Islet of Langerhans (tissue), 1 donor: Measurements from ENCODE around the gene WDR7.

Experiments
- FAIRE-seq: peaks from one replicate; lab custom pipeline; 2011; peaks lifted over from hg19 to GRCh38; lab: Jason Lieb, UNC

WDR7 gene

DNA sequence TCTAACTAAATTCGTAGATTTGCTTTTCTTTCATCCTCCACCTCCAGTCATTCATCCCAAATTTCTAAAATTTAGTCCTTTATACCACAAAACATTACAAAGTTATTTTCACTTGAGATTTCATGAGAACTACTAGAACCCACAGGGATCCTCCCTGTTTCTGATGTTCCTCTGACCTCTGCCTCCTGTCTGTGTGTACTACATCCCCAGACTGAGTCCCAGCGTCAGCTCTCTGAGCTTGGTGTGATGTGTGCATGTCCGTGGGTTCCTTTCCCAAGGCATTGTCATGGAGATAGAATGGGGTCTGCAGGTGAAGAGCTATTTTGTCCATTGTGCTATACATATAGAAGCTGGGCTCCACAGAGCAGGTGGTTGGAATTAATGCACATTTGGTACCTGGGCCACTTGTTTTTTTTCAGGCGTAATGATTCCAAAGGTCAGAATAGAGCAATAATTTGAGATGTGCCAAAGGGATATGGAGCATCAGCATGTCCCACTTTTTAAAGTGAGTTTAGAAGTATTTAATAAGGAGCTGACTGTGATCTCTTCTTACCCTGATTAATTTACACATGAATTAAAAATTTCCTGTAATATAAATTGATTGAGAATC lies 344.5 kb downstream of the WDR7 start:
- FAIRE-seq: peak; percentile 75

DNA sequence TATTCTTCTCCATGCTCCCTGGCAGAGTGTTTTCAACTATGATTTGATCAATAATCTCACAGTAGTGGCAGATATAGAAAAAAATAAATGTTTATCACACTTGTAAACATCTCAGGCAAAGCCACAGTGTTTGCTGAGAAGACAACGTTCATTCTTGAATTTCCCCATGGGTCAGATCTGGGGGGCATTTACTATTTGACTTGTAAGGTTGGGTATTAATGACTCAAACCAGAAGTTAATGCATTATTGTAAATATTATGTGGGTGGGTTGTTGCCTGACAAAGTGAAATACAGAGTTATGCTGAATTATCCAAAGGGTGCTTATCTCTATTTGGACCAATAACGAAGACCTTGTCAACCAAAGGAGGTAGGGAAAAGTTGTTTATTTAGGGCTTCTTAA lies 346.0 kb downstream of the WDR7 start:
- no peak for FAIRE-seq

DNA sequence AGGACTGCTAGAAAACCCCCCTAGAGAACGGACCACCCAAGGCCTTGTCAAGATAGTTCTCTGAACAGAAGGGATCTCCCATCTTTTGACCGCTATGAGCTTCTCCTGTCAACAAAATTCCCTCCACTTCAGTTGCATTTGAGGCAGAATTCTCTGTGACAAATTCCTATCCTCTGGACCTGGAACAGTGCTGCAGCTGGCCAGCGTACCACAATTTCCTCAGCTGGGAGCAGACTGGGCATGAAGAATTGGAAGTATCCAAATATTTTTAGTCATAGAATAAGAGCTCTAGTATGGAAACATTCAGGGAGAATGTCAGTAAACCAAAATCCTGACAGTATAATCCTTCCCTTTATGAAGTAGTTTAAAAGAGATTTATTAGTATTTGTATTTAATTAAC lies 348.7 kb downstream of the WDR7 start:
- no peak for FAIRE-seq

DNA sequence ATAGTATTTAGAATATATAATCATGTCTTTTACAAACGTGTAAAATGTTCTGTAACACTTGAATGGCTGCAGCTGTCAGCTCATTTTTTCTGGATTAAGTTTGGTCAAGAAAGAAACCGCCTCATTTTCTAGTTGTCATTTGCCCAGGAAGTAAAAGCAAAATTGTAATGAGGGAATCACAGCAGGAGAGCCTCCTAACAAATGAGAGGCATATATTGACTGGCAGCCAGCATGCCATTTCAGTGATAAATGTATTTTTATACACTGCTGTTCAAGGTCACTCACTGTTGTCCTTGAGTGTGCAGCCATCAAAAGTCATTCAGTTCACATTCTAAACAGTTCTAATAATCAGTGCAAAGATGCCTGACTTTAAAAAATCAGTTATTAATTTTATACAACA lies 351.5 kb downstream of the WDR7 start:
- FAIRE-seq: peak; percentile 41

DNA sequence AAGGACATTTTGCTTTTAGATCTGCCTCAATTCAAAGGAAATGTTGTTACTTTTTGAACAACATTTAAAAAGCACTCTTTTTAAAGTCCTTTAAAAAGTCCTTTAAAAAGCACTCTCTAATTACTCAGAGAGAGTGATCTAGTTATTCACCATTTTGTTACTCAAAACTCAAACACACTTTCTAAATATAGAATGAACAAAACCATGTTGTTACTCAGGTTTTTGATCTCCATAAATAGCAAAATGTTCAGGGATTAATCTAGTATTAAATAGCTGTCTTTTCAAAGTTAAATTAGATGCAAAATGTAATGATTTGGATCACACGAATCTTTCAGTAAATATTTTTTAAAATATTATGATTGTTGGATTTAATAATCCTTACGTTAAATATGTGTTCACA lies 352.2 kb downstream of the WDR7 start:
- FAIRE-seq: peak; percentile 71

DNA sequence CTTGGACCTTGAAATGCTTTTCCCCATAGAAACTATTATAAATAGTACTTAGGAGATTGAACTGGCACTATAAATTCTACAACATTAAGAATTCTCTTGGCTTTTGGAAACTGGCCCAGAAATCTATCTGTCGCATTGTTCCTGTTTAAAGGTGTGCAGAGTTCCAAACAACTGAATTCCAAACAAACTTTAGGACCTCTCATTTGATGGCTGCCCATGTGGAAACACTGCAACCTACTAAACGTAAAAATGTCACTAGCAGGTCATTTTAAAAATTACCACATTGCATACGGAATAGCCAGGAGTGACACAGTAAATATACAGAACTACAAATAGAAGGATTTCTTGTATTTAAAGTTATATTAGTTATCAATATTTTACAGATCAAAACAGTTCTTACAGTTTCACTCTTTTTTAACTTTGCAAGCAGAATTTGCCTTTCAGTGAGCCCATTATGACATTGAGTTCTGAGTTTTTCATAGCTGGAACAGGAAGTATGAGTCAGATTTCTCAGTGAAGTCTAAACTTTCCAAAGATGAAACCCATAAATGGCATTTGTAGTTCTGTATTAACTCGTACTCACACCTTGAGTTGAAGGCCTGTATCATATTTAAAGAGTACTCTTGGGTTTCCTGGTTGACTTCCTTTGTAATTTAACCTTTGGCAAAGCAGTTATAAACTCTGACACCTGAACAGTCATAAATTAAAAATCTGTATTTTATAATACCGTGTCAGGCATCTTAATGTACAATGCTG lies 353.4 kb downstream of the WDR7 start:
- FAIRE-seq: peak; percentile 95

DNA sequence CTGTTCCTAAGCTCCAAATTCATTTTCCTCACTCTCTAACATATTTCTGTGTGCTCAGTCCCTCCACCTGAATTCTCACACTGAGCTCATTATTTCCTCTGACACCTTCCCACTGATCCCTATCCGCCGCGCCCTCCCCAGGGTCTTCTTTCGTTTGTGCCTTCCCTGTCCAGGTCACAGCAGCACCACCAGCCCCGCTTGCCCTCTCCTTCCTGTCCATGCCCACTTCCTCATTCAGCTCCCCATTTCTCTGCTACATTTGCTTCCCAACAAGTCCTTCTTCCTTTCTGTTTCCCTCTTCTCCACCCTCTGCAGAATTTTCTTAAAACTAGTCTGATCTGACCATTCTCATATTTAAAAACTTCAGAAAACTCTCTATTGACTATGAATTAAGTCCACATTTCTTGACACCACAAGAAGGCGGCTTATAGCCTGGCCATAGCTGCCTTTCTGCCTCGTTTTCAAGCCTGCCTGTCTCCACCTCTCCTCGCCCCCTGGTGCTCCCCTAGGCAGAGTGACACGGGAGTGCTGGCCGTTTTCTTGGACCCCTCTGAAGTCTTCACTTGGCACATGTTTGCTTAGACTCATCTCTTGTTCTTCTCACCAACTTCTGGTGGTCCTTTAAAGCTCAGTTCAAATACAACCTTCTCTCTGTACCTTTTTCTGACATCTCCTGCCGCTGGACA lies 357.0 kb downstream of the WDR7 start:
- FAIRE-seq: no peak

DNA sequence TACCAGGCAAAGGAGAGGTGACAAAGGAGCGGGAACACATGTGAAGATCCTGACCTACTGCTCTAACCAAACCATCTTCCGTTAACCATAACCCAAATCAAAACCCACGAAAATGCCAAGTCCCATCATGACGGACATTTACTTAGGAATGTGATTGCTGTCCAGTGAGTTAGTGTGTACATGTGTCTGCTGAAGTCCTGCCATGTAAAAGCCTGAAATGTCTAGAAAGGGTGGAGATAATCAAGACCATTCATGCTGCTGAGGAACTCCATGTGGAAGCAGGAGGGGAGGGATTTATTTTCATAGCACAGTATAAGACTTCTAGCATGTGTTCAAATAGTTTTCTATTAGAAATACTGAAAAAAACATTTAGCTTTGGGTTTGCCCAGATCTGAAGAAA lies 358.7 kb downstream of the WDR7 start:
- FAIRE-seq: no peak

DNA sequence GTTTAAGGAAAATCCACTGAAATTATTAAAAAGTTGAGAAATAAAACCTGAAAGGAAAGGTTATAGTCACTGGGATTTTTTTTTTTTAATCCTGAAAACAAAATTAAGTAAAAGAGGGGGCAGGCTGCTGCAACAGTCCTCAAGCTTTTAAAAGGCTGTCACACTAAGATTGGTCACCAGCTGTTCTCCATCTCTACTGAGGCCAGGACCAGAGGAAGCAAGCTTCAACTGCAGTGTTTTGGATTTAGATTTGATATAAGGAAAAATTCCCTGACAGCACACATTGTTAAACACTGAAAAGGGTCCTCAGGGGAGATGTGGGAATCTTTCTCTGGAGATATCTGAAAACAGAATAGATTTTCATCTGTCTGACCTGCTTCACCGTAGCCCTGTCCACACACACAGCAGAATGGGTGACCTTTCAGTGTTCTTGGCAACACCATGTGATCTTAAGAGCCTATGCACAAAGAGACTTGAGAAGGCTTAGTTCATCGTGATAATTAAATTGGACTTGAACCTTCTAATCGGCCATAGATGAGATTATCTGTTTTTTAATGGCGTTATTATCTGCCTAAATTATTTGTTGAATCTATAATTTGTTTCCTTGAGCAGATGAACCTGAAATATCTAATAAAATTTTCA lies 363.7 kb downstream of the WDR7 start:
- no peak for FAIRE-seq

DNA sequence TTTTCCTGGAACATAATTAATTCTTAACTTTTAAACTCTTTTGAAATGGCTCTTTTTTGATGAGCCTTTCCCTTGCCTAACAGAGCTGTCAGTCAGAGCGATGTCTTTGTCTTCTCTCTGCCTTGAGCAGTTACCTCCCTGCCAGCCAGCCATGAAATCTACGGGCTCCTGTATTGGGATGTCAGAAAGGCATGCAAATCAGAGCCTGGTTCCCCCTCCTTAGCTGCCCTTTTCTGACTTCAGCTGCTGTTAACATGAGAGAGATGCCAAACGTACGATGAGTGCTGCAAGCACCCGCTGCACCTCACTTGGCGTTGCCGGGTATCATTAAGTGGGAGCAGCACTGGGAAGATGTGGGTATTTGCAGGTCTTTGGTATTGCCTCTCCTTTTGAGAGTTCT lies 364.3 kb downstream of the WDR7 start:
- no peak for FAIRE-seq

DNA sequence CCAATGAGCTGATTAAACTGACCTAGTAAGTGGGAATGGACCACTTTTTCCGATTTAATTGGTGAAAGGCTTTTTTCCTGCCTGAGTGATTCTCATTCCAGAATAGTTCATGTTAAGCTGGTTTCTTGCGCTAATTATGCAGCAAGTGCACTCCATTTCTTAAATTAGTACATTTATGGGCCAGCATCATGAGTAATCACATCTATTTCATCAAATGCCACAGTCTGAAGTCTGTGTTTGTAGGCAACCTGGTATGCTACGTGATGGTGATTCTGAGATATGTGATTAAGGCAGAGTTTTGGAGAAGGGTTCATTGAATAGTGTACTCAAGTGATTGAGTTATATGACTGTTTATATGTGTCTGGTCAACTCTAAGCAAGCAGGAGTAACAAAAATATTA lies 367.7 kb downstream of the WDR7 start:
- FAIRE-seq: no peak

DNA sequence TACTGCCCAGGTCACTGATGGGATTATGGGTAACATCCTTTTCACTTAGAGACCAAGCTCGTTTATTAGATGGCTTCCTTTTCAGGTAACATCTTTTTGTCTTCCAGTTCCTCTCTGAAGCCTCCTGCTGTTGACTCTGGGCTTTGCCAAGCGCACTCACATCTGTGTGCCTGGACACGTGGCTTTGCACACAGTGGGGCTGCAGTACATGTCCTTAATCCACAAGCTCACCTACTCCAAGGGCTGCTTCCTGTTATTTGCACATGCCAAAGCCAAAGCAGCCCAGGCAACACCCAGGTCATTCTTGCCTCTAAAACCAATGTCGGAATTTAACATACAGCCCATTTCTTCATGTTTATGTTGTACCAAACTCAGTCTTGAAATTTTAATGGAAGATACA lies 371.6 kb downstream of the WDR7 start:
- FAIRE-seq: no peak

DNA sequence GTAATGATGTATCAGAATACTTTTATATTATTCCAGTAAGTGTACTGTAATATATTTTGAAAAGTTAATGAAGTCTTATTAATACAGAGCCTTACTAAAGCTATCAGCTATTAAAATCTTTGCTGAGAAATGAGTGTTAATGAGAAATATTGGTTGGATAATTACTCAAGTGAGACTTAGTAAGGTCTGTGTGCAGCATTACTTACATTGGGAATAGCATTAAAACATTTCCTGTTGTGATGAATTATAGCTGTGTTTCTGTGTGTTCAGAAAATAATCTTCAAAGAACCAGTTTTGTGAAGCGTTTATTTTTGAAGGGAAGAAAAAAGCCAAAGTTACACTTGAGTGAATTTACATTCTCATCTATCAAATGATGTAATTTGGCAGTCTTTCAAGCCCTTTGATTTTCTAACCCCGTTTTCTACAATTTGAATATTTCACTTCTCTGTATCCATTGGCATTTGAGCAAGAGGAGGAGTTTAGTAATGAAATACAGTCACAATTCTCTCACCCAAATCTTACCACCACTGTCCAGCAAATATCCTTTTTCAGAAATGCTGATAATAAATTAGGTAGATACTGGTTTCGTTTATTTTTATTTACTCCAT lies 372.2 kb downstream of the WDR7 start:
- FAIRE-seq: peak; percentile 84

DNA sequence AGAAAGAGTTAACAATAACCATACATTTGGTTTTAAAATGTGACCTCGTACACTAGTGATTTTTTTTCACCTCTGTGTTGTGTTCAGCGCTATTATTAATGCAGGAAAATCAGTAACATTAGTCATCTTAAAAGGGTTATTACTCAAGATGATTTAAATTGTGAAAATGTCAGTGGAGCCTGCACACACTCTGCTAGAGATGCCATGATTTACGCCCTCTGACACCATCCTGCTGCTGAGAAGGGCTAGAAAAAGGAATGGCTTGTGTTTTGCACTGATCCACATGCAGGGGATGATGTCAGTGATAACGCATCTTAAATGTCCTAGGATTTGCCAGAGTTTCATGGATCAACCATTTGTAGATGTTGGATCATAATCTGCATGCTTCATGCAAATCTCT lies 374.4 kb downstream of the WDR7 start:
- FAIRE-seq: no peak

DNA sequence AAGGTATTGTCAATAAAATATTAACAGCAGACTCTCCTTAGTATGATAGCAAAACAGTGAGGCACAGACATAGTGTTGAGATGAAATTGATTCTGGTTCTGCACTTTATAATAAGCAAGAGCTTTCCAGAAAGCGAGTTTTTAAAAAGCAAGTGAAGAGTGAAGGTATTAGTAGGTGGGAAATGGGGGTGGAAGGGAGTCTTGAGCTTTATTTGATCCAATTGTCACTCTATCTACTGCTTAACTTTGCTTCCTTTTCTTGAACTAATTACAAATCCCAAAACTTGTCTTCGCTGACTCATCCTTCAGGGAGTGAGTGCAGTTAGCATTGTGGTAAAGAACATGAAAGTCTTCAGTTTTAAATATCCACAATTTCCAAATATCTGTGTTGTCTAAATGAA lies 375.2 kb downstream of the WDR7 start:
- no peak for FAIRE-seq

DNA sequence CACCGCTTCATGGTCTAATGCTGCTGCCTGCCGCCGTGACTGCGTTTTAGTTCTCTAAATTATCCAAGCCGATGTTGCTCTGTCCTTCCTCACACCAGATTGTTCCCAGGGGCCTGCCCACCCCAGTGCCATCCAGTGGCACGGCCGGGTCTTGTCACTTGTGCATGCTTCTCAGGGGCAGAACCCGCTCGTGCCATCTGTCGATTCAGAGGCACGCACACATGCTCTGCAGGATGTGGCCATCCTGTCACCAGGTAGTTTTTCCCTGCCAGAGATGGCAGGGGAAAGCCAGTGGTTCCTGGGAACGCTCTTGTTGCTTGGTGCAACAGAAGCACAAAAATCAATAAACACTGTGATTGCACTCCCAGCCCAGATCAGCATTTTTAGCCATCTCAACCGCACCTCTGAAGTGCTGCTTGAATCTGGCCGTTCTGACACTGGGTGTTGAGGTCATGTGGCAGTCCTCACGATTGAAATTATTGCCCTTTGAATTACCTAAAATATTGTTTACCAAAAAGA lies 376.1 kb downstream of the WDR7 start:
- FAIRE-seq: no peak

DNA sequence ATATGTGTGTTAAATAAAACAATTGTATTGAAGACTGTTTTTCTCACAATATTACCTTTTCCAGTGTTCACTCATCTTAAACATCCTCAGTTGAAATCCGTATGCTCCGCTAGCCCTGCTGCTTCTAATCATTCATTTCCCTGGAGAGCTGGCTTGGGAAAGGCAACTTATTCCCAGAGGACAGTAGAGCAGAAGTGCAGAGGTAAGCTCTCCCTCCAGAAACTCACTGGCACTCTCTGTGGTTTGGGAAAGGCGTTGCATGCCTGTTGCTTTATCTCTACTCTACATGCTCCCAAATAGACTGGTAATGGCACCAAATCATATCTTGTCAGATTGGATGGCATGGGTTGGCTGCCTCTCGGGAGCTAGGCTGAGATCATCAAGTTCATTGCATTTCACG lies 378.6 kb downstream of the WDR7 start:
- FAIRE-seq: no peak

DNA sequence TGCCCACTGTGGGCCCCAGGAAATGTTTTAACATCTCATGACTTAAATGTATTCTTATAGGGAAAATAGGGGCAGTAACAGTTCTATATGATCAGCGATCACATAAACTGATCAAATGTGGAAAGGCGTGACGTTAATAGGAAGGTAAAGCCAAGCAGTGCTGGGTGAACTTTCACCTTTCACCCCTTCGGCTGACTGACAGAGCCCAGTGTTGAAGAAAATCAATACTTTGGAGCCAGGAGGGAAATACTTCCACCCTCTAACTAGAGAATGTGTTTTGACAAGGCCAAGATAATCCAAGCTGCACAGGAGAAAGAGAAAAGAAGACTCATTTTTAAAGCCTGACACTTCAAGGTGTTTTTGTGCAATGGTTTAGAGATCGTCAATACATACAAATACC lies 379.3 kb downstream of the WDR7 start:
- FAIRE-seq: no peak

DNA sequence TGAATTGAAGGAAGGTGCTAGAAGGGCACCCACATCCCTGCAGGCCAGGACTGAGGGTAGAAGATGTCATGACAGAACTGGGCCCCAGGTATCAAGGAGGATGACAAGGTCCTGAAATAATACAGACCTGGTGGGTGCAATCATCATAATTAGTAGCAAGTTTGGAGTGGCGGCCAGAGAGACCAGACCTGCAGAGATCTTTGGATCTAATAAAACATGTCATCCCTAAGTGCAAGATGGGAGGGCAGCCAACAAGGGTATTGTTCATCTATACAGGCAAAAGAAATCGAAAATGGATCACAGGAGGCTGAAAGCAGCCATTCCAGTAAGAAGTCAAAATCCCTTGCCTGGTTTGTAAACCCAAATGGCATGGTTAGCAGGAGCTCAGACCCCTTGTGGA lies 384.4 kb downstream of the WDR7 start:
- FAIRE-seq: no peak

DNA sequence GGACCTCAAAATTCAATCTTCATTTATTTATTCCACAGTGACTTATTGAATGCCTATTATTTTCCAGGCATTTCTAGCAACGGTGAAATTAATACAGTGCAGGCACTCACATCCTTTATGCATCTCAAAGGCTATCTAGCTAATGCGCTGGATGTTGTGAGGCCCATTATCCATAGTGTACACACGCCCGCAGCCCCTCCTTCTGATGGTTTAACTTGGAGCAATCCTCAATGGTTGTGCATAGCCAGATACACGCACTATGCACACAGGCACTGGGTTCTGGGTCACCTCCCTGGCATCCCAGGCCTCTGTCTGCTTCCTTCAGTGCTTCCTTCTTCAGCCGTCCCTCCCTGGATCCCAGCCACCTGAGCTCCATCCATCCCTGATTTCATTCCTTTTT lies 387.2 kb downstream of the WDR7 start:
- FAIRE-seq: no peak

DNA sequence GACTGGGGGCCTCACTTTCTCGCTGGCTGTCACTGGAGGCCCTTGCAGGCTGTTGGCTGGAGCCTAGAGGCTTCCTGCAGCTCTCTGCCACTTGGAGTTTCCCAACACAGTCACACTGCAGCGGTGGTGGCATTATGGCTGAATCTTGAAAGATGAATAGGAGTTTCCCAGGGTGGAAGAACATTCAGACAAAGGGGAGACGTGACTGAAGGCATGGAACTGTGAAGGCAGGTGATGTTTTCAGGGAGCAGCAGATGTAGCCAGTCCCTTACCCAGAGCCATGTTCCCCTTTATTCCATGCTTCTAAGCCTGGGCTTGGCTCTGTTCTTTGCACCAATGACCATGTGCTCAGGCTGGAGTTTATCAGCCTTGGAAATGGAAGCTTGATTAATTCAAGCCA lies 389.0 kb downstream of the WDR7 start:
- FAIRE-seq: no peak

DNA sequence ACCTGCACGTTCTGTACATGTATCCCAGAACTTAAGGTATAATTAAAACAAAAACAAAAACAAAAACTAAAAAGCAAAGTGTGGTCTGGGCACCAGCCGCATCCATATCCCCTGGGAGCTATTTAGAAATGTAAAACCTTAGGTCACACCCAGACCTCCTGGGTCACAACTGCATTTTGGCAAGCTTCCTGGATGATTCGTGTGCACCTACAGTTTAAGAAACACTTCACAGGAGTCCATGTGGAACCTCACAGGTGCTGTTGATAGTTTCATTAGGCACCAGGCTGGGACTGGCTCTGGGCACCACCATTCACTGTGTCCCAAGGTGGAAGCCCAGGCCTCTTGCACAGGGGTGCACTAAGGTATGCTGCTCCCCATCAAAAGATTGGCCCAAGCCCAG lies 392.1 kb downstream of the WDR7 start:
- no peak for FAIRE-seq

DNA sequence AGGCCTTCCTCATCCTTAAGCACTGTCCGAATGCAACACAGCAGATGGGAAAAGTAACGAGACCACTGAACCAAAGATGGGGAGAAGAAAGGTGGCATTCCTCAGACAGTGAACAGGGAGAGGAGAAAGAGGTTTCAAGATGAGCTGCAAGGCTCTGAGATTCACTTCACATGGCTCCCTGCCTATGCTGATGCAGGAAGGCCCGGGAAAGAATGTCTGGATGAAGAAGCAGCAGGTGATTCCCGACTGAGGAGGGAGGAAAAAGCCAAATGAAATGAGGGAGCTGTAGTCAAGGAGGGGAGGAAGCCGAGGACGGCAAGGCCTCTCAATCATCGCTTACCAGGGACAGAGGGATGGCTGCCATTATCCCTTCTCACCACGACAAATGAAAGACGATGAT lies 397.2 kb downstream of the WDR7 start:
- FAIRE-seq: no peak
